Aorta (tissue), 5 donors: ENCODE measurements around the gene TROAP. TPM values are rescaled to one million over a fixed set of nuclear protein-coding genes. Genes with fewer than 3 reads are reported as not detected.
"Not testable (repeated sequence)": the region's sequence is repeated elsewhere in the genome, so short reads cannot be mapped to it uniquely, and the experiment has no call there.

ENCODE experiments used
- ATAC-seq: fragments of 200-7000 bp; cut with Tn5 transposase; one replicate; pipeline ENCODE4 v1.9.1; 2022; ENCODE audit warnings: moderate library complexity; ENCODE audit not compliant: low FRiP score
- DNase-seq, 2 donors: peaks; one replicate each; pipeline ENCODE4 v3.0.0-alpha.2; 2020
- H3K27ac ChIP-seq, 2 donors: one replicate each; pipeline ENCODE4 v1.5.1; 2013; ENCODE audit warnings: low read length in 2 of 2, mild to moderate bottlenecking in 2 of 2, moderate library complexity in 2 of 2, control low read depth in 1 of 2, inconsistent platforms in 1 of 2, low read depth in 1 of 2
- H3K27me3 ChIP-seq, 2 donors: one replicate each; pipeline ENCODE4 v1.6.1; 2013; ENCODE audit warnings: control low read depth in 1 of 2, low read length in 1 of 2, mild to moderate bottlenecking in 1 of 2, moderate library complexity in 1 of 2; ENCODE audit not compliant: insufficient read depth in 2 of 2, control insufficient read depth in 1 of 2
- H3K36me3 ChIP-seq, 2 donors: one replicate each; pipeline ENCODE4 v1.6.1; 2013; ENCODE audit warnings: control low read depth in 1 of 2, low read length in 1 of 2, mild to moderate bottlenecking in 1 of 2; ENCODE audit not compliant: insufficient read depth in 2 of 2, control insufficient read depth in 1 of 2
- H3K4me1 ChIP-seq, 2 donors: one replicate each; pipeline ENCODE4 v1.6.1; 2013; ENCODE audit warnings: low read length in 2 of 2, control low read depth in 1 of 2, mild to moderate bottlenecking in 1 of 2, moderate library complexity in 1 of 2; ENCODE audit not compliant: insufficient read depth in 2 of 2, control insufficient read depth in 1 of 2
- H3K4me3 ChIP-seq, 2 donors: one replicate each; pipeline ENCODE4 v1.5.1; 2013; ENCODE audit warnings: low read length in 2 of 2, control low read depth in 1 of 2, mild to moderate bottlenecking in 1 of 2
- H3K9me3 ChIP-seq: one replicate; pipeline ENCODE4 v1.6.1; 2013; ENCODE audit warnings: mild to moderate bottlenecking, low read length; ENCODE audit not compliant: control insufficient read depth
- WGBS, 2 donors: extraction: QIAGEN DNeasy Blood & Tissue Kit; methylation state at CpG; one replicate each; pipeline ENCODE4 v1.1.7; 2013; 5-methylcytosine and 5-hydroxymethylcytosine counted together
- intact Hi-C, 2 donors: fragments of 100-400 bp; cut with DNase I; formaldehyde crosslinking; loops; one replicate each; pipeline versions ENCODE4 v1.14.2 to v1.15.0; 2022
- polyA plus RNA-seq, 2 donors: library from polyadenylated mRNA; stranded (reverse); fragments of 200-250 nt; gene quantifications; one replicate each; pipeline ENCODE4 v1.2.3, GENCODE V29; 2013
- total RNA-seq, 2 donors: library from RNA; stranded (reverse); fragmentation: NEBNext Ultra II Directional; extraction: Animal tissue kit (Norgen Biotek cat#: 25700); gene quantifications; one replicate each; pipeline ENCODE4 v1.2.1, GENCODE V29; 2021
- donor health status: healthy with polysubstance abuse.
- donor health status: Bipolar disorder and iron deficiency.
- donor health status: DM: no; HTN: no; CAD: no.
- donor health status: DM: no; HTN: no; CAD: no.
- donor health status: DM: yes; HTN: yes; CAD: no.

TROAP gene
- total and polyA plus RNA-seq, 4 donors = 0.10 to 4.3 (median 1.4) TPM

DNA sequence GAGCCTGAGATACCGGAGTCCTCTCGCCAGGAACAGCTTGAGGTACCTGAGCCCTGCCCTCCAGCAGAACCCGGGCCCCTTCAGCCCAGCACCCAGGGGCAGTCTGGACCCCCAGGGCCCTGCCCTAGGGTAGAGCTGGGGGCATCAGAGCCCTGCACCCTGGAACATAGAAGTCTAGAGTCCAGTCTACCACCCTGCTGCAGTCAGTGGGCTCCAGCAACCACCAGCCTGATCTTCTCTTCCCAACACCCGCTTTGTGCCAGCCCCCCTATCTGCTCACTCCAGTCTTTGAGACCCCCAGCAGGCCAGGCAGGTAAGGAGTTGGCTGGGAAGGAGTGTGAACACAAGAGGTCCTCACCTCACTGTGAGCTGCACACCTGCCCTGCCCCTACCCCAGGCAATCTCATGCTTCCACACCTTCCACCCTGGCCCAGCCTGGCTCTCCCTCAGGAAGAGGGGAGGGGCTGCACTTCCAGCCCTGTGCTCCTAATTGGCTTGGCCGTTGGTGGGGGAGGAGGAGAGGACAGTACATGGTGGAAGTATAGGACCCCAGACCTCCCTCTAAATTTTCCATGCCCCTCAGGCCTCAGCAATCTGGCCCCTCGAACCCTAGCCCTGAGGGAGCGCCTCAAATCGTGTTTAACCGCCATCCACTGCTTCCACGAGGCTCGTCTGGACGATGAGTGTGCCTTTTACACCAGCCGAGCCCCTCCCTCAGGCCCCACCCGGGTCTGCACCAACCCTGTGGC lies 7.8 kb downstream of the TROAP start:
- no peak for ATAC-seq
- Histone ChIP-seq H3K36me3 (no peaks in the 10 kb centered on the region), H3K27ac (no peak overlapping the region), H3K4me1 (no peaks in the 10 kb centered on the region), H3K27me3 (no peaks in the 10 kb centered on the region), H3K9me3 (no peaks in the 10 kb centered on the region), H3K4me3 (no peak overlapping the region)
- WGBS, 2 donors = 76 to 83% methylated on average over 14 of the region's 14 CpGs
- DNase-seq = no peak
- intact Hi-C loops = loop anchor here in 1 of 2 donors (5.0 kb wide), 1 partner anchor 44 kb away; no protein-coding TSS in a partner anchor

DNA sequence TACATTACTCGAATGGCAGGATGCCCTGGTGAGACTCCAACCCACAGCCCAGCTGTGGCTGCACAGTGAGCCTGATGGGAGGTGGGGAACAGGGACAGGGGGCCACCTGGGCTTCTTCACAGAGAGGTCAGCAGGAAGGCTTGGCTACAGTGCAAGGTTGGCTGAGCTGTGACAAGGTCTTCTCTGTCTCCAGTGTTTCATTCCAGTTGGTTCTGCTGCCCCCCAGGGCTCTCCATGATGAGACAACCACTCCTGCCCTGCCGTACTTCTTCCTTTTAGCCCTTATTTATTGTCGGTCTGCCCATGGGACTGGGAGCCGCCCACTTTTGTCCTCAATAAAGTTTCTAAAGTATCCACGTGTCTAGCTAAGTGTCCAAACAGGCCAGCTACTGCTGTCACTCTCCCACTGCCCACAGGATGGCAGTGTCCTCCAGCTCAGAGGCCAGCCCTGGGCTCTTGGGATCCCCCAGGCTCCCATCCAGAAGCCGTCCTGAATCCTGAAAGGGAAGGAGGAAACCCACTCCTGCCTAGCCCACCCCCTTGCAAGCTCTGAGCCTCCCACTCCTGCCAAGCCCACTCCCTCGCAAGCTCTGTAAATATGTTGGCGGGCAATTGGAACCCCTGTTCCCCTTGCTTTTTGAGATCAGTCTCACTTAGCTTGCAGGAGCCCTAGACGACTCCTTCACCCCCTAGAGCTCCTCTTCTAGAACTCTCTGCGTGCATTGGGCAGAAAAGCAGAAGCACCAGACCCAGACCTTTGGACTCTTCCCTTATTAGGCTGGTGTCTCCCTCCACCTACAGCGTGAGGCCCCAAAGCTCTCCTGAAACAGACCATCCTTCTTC lies 8.5 kb downstream of the TROAP start:
- DNase-seq (peak in 1 of 2 donors; percentile 87), ATAC-seq (peak; percentile 84)
- no peaks in the 10 kb centered on the region for H3K36me3 ChIP-seq
- WGBS, 2 donors = 48% methylated on average over 11 of the region's 11 CpGs
- no peak overlapping the region for H3K27ac ChIP-seq
- H3K4me1 ChIP-seq = no peaks in the 10 kb centered on the region
- intact Hi-C loops = loop anchor here in 1 of 2 donors (5.0 kb wide), 1 partner anchor 44 kb away; no protein-coding TSS in a partner anchor
- no peaks in the 10 kb centered on the region for H3K9me3 ChIP-seq
- H3K27me3 ChIP-seq = no peaks in the 10 kb centered on the region
- no peak overlapping the region for H3K4me3 ChIP-seq

DNA sequence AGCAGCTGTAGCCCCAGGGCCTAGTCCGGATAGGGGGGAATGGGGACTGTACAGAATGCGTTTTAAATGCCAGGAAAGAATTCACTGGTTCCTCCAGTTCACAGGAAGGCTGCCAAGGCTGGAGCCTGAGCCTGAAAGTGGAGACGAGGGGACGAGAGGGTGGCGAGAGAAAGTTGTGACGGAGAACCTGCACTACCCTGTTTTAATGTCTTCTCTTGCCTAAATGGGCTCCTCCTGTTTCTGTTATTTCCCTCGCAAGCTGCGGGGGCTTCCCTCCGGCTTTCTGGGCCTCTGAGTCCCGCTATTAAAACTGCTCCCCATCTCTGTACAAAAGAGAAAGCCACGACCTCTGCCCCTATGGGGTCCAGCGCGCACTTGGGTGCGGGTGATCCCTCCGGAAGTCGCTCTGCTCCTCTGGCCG lies 9.4 kb downstream of the TROAP start:
- no peak for ATAC-seq
- no peak overlapping the region for H3K4me3 ChIP-seq
- H3K4me1 ChIP-seq = no peaks in the 10 kb centered on the region
- no peak for DNase-seq
- no peaks in the 10 kb centered on the region for H3K27me3 ChIP-seq
- no peaks in the 10 kb centered on the region for H3K9me3 ChIP-seq
- WGBS, 2 donors = 78 to 83% methylated on average over 17 of the region's 17 CpGs
- H3K36me3 ChIP-seq = no peaks in the 10 kb centered on the region
- no peak overlapping the region for H3K27ac ChIP-seq
- intact Hi-C loops = loop anchor here in 1 of 2 donors (5.0 kb wide), 1 partner anchor 45 kb away; no protein-coding TSS in a partner anchor

DNA sequence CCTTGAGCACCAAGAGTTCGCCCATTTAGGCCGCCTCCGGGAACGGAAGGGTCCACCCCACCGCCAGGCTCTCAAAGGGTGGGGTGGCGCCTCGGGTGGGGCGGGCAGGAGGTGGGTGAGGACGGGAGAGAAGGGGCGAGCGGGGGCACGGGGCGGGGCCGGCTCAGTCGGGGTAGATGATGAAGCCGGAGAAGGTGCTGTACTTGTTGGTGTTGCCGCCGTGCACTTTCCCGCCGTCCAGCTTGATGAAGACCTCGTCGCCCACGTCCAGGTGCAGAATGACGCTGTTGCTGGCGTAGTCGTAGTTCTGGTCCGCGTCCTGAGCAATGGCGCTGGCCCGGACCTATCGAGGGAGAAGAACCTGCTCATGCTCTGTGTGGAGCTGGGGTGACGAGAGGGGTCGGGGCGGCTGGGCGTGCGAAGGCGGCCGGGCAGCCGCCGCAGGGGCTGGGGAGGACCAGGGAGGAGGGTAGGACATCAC lies 9.9 kb downstream of the TROAP start:
- WGBS, 2 donors = 33 to 44% methylated on average over 34 to 40 of the region's 40 CpGs
- H3K27me3 ChIP-seq = no peaks in the 10 kb centered on the region
- H3K27ac ChIP-seq = no peak overlapping the region
- no peaks in the 10 kb centered on the region for H3K9me3 ChIP-seq
- H3K4me3 ChIP-seq = no peak overlapping the region
- no peaks in the 10 kb centered on the region for H3K4me1 ChIP-seq
- no peaks in the 10 kb centered on the region for H3K36me3 ChIP-seq
- DNase-seq = no peak
- intact Hi-C loops = loop anchor here in 1 of 2 donors (5.0 kb wide), 1 partner anchor 46 kb away; no protein-coding TSS in a partner anchor
- no peak for ATAC-seq

DNA sequence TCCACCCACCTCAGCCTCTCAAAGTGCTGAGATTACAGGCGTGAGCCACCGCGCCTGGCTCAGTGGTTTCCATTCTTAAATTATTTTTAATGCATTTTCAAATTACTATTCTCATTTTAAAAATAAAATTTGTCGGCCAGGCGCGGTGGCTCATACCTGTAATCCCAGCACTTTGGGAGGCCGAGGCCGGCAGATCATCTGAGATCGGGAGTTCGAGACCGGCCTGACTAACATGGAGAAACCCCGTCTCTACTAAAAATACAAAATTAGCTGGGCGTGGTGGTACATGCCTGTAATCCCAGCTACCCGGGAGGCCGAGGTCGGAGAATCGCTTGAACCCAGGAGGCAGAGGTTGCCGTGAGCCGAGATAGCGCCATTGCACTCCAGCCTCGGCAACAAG lies 10.7 kb downstream of the TROAP start:
- intact Hi-C loops = loop anchor here in 1 of 2 donors (5.0 kb wide), 1 partner anchor 46 kb away; no protein-coding TSS in a partner anchor
- H3K4me1 ChIP-seq = not testable (repeated sequence)

DNA sequence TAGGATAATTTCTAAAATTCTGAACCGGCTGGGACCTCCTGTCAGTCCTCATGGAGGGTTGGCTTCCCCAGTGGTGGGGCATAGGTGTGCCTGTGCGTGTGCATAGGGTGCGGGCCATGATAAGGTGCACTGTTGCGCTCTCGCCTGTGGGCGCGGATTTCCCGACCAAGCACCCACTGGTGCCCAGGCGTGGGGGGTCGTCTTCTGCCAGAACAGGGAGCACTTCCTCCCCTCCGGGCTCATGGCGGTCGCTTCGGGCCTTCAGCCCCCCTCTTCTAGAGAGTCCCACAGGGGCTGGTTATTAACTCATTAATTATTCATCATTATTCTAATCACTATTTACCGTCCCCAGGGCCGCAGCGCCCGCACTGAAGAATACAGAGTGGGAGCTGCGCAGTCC lies 11.2 kb downstream of the TROAP start:
- Histone ChIP-seq H3K4me1 (no peaks in the 10 kb centered on the region), H3K9me3 (no peaks in the 10 kb centered on the region), H3K27me3 (no peaks in the 10 kb centered on the region), H3K27ac (no peak overlapping the region), H3K4me3 (no peak overlapping the region), H3K36me3 (no peaks in the 10 kb centered on the region)
- DNase-seq (no peak), ATAC-seq (no peak)
- WGBS, 2 donors = 85 to 89% methylated on average over 19 of the region's 19 CpGs
- intact Hi-C loops = loop anchor here in 1 of 2 donors (5.0 kb wide), 1 partner anchor 47 kb away; no protein-coding TSS in a partner anchor

More for the DNA sequence above, 10.7 kb downstream of the TROAP start:
- WGBS, 2 donors = 71 to 73% methylated on average over 21 of the region's 21 CpGs
- ATAC-seq, H3K27ac ChIP-seq, H3K36me3 ChIP-seq, H3K4me3 ChIP-seq, DNase-seq, H3K27me3 ChIP-seq, H3K9me3 ChIP-seq: not testable (repeated sequence)

DNA sequence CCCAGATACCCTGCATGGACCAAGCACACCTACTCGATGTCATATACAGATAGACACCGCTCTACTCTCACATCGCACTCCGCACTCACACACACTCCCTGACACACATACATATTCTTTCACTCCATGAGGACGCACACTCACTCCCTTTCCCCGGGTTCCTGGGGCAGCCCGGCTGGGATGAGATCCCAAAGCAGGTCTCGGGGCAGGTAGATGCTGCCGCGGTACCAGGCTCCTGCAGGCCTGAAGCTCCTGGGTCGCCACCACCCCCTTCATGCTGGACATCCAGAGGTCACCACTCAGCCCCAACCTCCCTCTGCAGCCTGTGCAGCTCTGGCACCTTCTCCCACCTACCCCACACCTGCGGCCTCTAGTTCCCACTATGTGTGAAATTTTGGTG lies 11.6 kb downstream of the TROAP start:
- H3K4me1 ChIP-seq = no peaks in the 10 kb centered on the region
- no peak overlapping the region for H3K27ac ChIP-seq
- H3K9me3 ChIP-seq = no peaks in the 10 kb centered on the region
- DNase-seq (no peak), ATAC-seq (no peak)
- intact Hi-C loops = loop anchor here in 1 of 2 donors (5.0 kb wide), 1 partner anchor 47 kb away; no protein-coding TSS in a partner anchor
- no peak overlapping the region for H3K4me3 ChIP-seq
- no peaks in the 10 kb centered on the region for H3K36me3 ChIP-seq
- 87 to 88% methylated on average over 12 of the region's 12 CpGs for WGBS, 2 donors
- no peaks in the 10 kb centered on the region for H3K27me3 ChIP-seq

DNA sequence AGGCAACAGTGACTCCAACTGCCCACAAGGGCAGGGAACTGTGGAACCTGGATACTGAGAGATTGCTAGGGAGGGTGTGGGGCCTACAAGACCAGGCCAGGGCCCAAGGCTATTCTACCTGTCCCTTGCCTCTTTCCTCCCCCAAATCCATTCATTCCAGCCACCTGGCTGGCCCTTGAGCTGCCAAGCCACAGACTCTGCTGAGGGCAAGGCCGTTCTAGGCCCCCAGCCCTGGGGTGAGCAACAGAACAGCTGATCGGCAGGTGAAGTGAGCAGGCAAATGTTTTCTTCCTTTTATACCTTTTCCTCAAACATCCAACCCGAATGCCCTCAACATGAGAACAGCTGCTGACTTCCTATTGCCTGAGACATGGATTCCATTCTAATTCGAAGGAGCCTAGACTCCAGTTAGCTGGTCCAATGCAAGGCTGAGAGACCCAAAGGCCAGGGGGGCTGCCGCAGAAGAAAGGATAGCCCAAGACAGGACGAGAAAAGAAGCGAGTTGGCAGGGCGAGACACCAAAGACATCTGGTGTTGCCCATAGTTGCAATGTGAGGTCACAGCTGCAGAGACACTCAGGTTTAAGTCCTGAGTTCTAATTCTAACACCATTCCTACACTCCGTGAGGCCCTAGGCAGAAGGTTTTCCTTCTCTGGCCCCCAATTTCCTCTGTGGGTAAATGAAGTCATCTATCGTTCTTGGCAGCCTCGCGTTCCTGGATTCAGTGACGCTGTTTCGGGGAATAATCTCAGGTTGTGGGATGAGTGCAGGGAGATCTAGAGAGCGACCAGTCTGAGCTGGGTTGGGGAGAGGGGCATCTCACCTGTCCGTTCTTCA lies 12.3 kb downstream of the TROAP start:
- ATAC-seq (no peak), DNase-seq (peak in 1 of 2 donors; percentile 36)
- no peaks in the 10 kb centered on the region for H3K4me1 ChIP-seq
- WGBS, 2 donors = 66 to 71% methylated on average over 16 of the region's 16 CpGs
- no peak overlapping the region for H3K4me3 ChIP-seq
- no peaks in the 10 kb centered on the region for H3K36me3 ChIP-seq
- no peaks in the 10 kb centered on the region for H3K9me3 ChIP-seq
- H3K27ac ChIP-seq = no peak overlapping the region
- H3K27me3 ChIP-seq = no peaks in the 10 kb centered on the region
- intact Hi-C loops = no loop called here
